ENCODE results near the gene KCNG1. TPM values are rescaled to one million over a fixed set of nuclear protein-coding genes. Genes with fewer than 3 reads are reported as not detected.

KCNG1 gene
- total and polyA plus RNA-seq, 2 of the 8 experiments (the other 6 are each of a cell fraction or from before 2014, with no cell fraction given) = 16.0 to 18.0 TPM

- H3K4me2 ChIP-seq (ENCODE audit: insufficient read depth in 1 of 2, low read depth in 2 of 2, low read length in 2 of 2) = no peak overlapping the region
- no peaks in the 10 kb centered on the region for H4K20me1 ChIP-seq (replicated peaks in 1 of 2; ENCODE audit: control insufficient read depth in 1 of 2, insufficient read depth in 2 of 2, low read length in 2 of 2)
- no peak overlapping the region for H2BK12ac ChIP-seq (ENCODE audit: low read depth, low read length)
- H3K27me3 ChIP-seq (replicated peaks in 1 of 4; ENCODE audit: control insufficient read depth in 3 of 4, extremely low read depth in 1 of 4, insufficient read depth in 3 of 4, low read length in 3 of 4) = peaks cover under 1 to 9% (median 6%) of the 10 kb centered on the region in 4 experiments
- H4K91ac ChIP-seq (replicated peaks; ENCODE audit: insufficient read length, low read length) = no peak overlapping the region
- H3K27ac ChIP-seq (ENCODE audit: low read depth, low read length) = no peak overlapping the region
- H3K23me2 ChIP-seq (ENCODE audit: low read depth, low read length) = no peaks in the 10 kb centered on the region
- no peak for DNase-seq (ENCODE audit: low read depth in 1 of 2, low spot score in 2 of 2)
- FAIRE-seq = no peak
- H3K4ac ChIP-seq (replicated peaks; ENCODE audit: insufficient read length, low read depth, low read length) = no peak overlapping the region
- H3K36me3 ChIP-seq (ENCODE audit: control insufficient read depth in 2 of 4, insufficient read depth in 4 of 4, low read length in 3 of 4) = no peaks in the 10 kb centered on the region
- H3K9ac ChIP-seq (replicated peaks in 1 of 4; ENCODE audit: extremely low read depth in 1 of 4, low read depth in 3 of 4, low read length in 3 of 4) = no peak overlapping the region
- no peak overlapping the region for H2AK5ac ChIP-seq (ENCODE audit: low read depth, low read length)
- ChIA-PET CTCF (ENCODE audit: partially characterized antibody) (interaction anchor here (0.7 to 3.5 kb wide), 10 partner anchors 10 to 480 kb away, joined by 3 to 21 read pairs (median 6); no protein-coding TSS in a partner anchor), POLR2A (ENCODE audit: partially characterized antibody) (no interaction called here)
- no peak overlapping the region for H2BK20ac ChIP-seq (ENCODE audit: low read length)
- H3K4me1 ChIP-seq (replicated peaks in 1 of 4; ENCODE audit: control insufficient read depth in 3 of 4, insufficient read depth in 4 of 4, low read length in 3 of 4) = 0 out of 7 replicates have a peak, but pooled peaks cover 0 to 1% (median 0%) of the 10 kb centered on the region in 4 experiments
- H3K9me3 ChIP-seq (ENCODE audit: insufficient read depth in 2 of 2, low read depth in 1 of 2, low read length in 1 of 2) = peaks cover 0 to 9% of the 10 kb centered on the region in 2 experiments; a peak in 1 of 4 replicates
- H2BK120ac ChIP-seq (replicated peaks; ENCODE audit: low read depth, low read length) = no peak overlapping the region
- H4K8ac ChIP-seq (ENCODE audit: extremely low read depth, insufficient read depth, low read length) = no peak overlapping the region
- no peak overlapping the region for H2BK15ac ChIP-seq (ENCODE audit: low read length)
- H3K14ac ChIP-seq (ENCODE audit: insufficient read length) = no peak overlapping the region
- H4K5ac ChIP-seq (ENCODE audit: insufficient read length, low read depth, low read length) = no peak overlapping the region
- no peaks in the 10 kb centered on the region for H3K79me1 ChIP-seq (ENCODE audit: low read depth, low read length)
- H3K4me3 ChIP-seq (ENCODE audit: extremely low read depth in 1 of 4, insufficient read depth in 2 of 4, low read depth in 3 of 4, low read length in 4 of 4) = no peak overlapping the region
- no peak overlapping the region for H3K56ac ChIP-seq (replicated peaks; ENCODE audit: insufficient read length, low read depth, low read length)
- no peak overlapping the region for H3K23ac ChIP-seq (ENCODE audit: insufficient read length)
- H3K79me2 ChIP-seq (ENCODE audit: control insufficient read depth in 1 of 2, insufficient read depth in 2 of 2, low read length in 2 of 2) = no peaks in the 10 kb centered on the region
- H2BK5ac ChIP-seq (ENCODE audit: low read depth, low read length) = no peak overlapping the region
- 82% methylated on average over 1 of the region's 1 CpG; no CpG with 5 or more reads in 1 of the 2 experiments for WGBS, 2 experiments (ENCODE audit: extremely low coverage in 1 of 2, insufficient coverage in 1 of 2, insufficient read length in 1 of 2, insufficient replicate concordance in 2 of 2, low coverage in 1 of 2, low lambda C conversion rate in 2 of 2, missing lambda C conversion rate in 1 of 2)
- H2AFZ ChIP-seq (ENCODE audit: low read length) = no peak overlapping the region
- no peak overlapping the region for H3K18ac ChIP-seq (ENCODE audit: extremely low read depth, low read length)
- no peak for TF ChIP-seq KDM4A (IDR thresholded peaks at IDR 0.05; ENCODE audit: low read depth, low read length, severe bottlenecking)
- TF ChIP-seq HDAC2 (IDR thresholded peaks at IDR 0.05; ENCODE audit: borderline replicate concordance in 1 of 2, low read depth in 2 of 2, low read length in 2 of 2) = no peak
- no peak for TF ChIP-seq ASH2L (IDR thresholded peaks at IDR 0.05; ENCODE audit: low read length)
- no peak for TF ChIP-seq ATF3 (IDR thresholded peaks at IDR 0.05; ENCODE audit: insufficient read depth, low read depth, low read length)
- TF ChIP-seq PHF8 (conservative IDR thresholded peaks at IDR 0.05; ENCODE audit: low read depth, low read length) = no peak
- TF ChIP-seq CTBP2 (IDR thresholded peaks at IDR 0.05; ENCODE audit: borderline replicate concordance, insufficient read depth, insufficient read length, low read length) = no peak
- no peak for TF ChIP-seq NRF1 (IDR thresholded peaks at IDR 0.05; ENCODE audit: low read depth, low read length)
- TF ChIP-seq RAD21 (IDR thresholded peaks at IDR 0.05 in 1 of 2, conservative IDR thresholded peaks at IDR 0.05 in 1 of 2; ENCODE audit: low read depth in 2 of 2, low read length in 2 of 2) = no peak
- no peak for TF ChIP-seq E2F6 (IDR thresholded peaks at IDR 0.05)
- no peak for TF ChIP-seq POLR2AphosphoS5 (IDR thresholded peaks at IDR 0.05; ENCODE audit: low read depth, low read length)
- no peak for TF ChIP-seq CBX5 (IDR thresholded peaks at IDR 0.05; ENCODE audit: low read depth, low read length)
- TF ChIP-seq FOSL1 (IDR thresholded peaks at IDR 0.05; ENCODE audit: insufficient read depth, low read depth, low read length) = no peak
Observed at GRCh38 chr20:51029556-51029955, 6.6 kb upstream of the KCNG1 start.

Measured in H1 (cell line).